GM12891 (cell line): ENCODE measurements around the gene CEP63.

Experiments
- POLR2A ChIP-seq: IDR thresholded peaks from 2 replicates; pipeline ENCODE4 v1.6.1; 2011; ENCODE audit warnings: low read depth, low read length, control low read depth
- POLR2AphosphoS5 ChIP-seq: IDR thresholded peaks from 2 replicates; pipeline ENCODE4 v1.6.1; 2011; ENCODE audit warnings: low read depth, low read length, control low read depth
- SPI1 ChIP-seq: IDR thresholded peaks from 2 replicates; pipeline ENCODE4 v1.6.1; 2011; ENCODE audit warnings: low read depth, low read length, control low read depth
- TAF1 ChIP-seq: IDR thresholded peaks from 2 replicates; pipeline ENCODE4 v1.6.1; 2011; ENCODE audit warnings: low read depth, low read length, control low read depth

- TF ChIP-seq POLR2A, result no peak
- TF ChIP-seq POLR2AphosphoS5, result no peak
- no peak for TF ChIP-seq TAF1
- TF ChIP-seq SPI1, result no peak
Observed at GRCh38 chr3:134460965-134461364, 24.9 kb upstream of the CEP63 start.
